ENCODE results near the gene KLHL40.

- TF ChIP-seq CTCF (conservative IDR thresholded peaks at IDR 0.05) (no peak), ZFX (IDR thresholded peaks at IDR 0.05) (no peak)
Observed at GRCh38 chr3:42735019-42735418, 49.7 kb downstream of the KLHL40 start.

Measured in C4-2B (cell line).